WTC11 (cell line): ENCODE measurements around the gene CCDC87. TPM values are rescaled to one million over a fixed set of nuclear protein-coding genes. Genes with fewer than 3 reads are reported as not detected.

Experiments used
- ATAC-seq: fragments of 200-7000 bp; cut with Tn5 transposase; 2 replicates; pipeline ENCODE4 v1.10.0; 2021; ENCODE audit warnings: mild to moderate bottlenecking, moderate library complexity
- CTCF ChIA-PET: fragments of 300-600 bp; sonication (Branson Sonifier 250); formaldehyde crosslinking; loops from one replicate; lab custom pipeline; 2021; ENCODE audit warnings: antibody characterized with exemption; lab: Charles Lee
- POLR2A ChIA-PET: fragments of 350-600 bp; sonication (Branson Sonifier 250); formaldehyde crosslinking; loops from one replicate; lab custom pipeline; 2021; ENCODE audit warnings: antibody characterized with exemption; lab: Charles Lee
- DNase-seq: peaks from one replicate; pipeline ENCODE4 v3.0.0; 2021; ENCODE audit warnings: low spot score
- H3K27ac Mint-ChIP-seq: 2 replicates; pipeline ENCODE4 v1.8.0; 2021; ENCODE audit warnings: mixed read lengths
- H3K27me3 Mint-ChIP-seq: 2 replicates; pipeline ENCODE4 v1.8.0; 2021; ENCODE audit warnings: low read depth, mild to moderate bottlenecking, moderate library complexity, mixed read lengths
- H3K36me3 Mint-ChIP-seq: 2 replicates; pipeline ENCODE4 v1.8.0; 2021; ENCODE audit warnings: mixed read lengths
- H3K4me1 Mint-ChIP-seq: 2 replicates; pipeline ENCODE4 v1.8.0; 2022; ENCODE audit warnings: mixed read lengths
- H3K4me3 Mint-ChIP-seq: 2 replicates; pipeline ENCODE4 v1.8.0; 2021; ENCODE audit warnings: mild to moderate bottlenecking, moderate library complexity, mixed read lengths
- H3K9me3 Mint-ChIP-seq: 2 replicates; pipeline ENCODE4 v1.8.0; 2021; ENCODE audit warnings: mixed read lengths
- CREB1 ChIP-seq: sonication (generic); formaldehyde crosslinking; IDR thresholded peaks from 2 replicates; pipeline ENCODE4 v1.8.0; 2023; ENCODE audit warnings: mild to moderate bottlenecking, missing genetic modification reagents
- FOXP4 ChIP-seq: sonication (generic); formaldehyde crosslinking; IDR thresholded peaks from 2 replicates; pipeline ENCODE4 v1.8.0; 2022; ENCODE audit warnings: mild to moderate bottlenecking, missing genetic modification reagents
- IRF1 ChIP-seq: sonication (generic); formaldehyde crosslinking; IDR thresholded peaks from 2 replicates; pipeline ENCODE4 v1.8.0; 2023; ENCODE audit warnings: missing genetic modification reagents
- MAX ChIP-seq: sonication (generic); formaldehyde crosslinking; IDR thresholded peaks from 2 replicates; pipeline ENCODE4 v1.8.0; 2022; ENCODE audit warnings: mild to moderate bottlenecking, missing genetic modification reagents
- NFATC4 ChIP-seq: fragments of 250-450 bp; sonication (Bioruptor Pico); IDR thresholded peaks from 2 replicates; pipeline ENCODE4 v1.9.0; 2021; ENCODE audit warnings: mild to moderate bottlenecking
- RORB ChIP-seq: fragments of 250-450 bp; sonication (Bioruptor Pico); IDR thresholded peaks from 2 replicates; pipeline ENCODE4 v1.9.0; 2021; ENCODE audit warnings: mild to moderate bottlenecking
- SMAD3 ChIP-seq: sonication (generic); formaldehyde crosslinking; IDR thresholded peaks from 2 replicates; pipeline ENCODE4 v1.8.0; 2022; ENCODE audit warnings: missing genetic modification reagents, mild to moderate bottlenecking, borderline replicate concordance
- ZNF416 ChIP-seq: fragments of 250-450 bp; sonication (Bioruptor Pico); IDR thresholded peaks from 2 replicates; pipeline ENCODE4 v1.9.0; 2021; ENCODE audit warnings: mild to moderate bottlenecking, inconsistent platforms
- total RNA-seq: library from RNA; stranded (reverse); gene quantifications from 3 replicates; pipeline ENCODE4 v1.2.3, GENCODE V29; 2021
- TF ChIP-seq, protein P1 (sequence below): fragments of 250-450 bp; sonication (Bioruptor Pico); conservative IDR thresholded peaks from 2 replicates; pipeline ENCODE4 v1.9.0; 2021; ENCODE audit warnings: mild to moderate bottlenecking
- TF ChIP-seq, protein P2 (sequence below): sonication (generic); formaldehyde crosslinking; IDR thresholded peaks from 2 replicates; pipeline ENCODE4 v1.8.1; 2022; ENCODE audit warnings: low read depth, mild to moderate bottlenecking, moderate library complexity, missing genetic modification reagents, borderline replicate concordance
- TF ChIP-seq, protein P3 (sequence below): sonication (generic); formaldehyde crosslinking; IDR thresholded peaks from 2 replicates; pipeline ENCODE4 v1.8.1; 2023; ENCODE audit warnings: mild to moderate bottlenecking, missing genetic modification reagents, moderate library complexity

The CCDC87 gene
- total RNA-seq, 1 experiment from 2014 or later, result 0.85 TPM

DNA sequence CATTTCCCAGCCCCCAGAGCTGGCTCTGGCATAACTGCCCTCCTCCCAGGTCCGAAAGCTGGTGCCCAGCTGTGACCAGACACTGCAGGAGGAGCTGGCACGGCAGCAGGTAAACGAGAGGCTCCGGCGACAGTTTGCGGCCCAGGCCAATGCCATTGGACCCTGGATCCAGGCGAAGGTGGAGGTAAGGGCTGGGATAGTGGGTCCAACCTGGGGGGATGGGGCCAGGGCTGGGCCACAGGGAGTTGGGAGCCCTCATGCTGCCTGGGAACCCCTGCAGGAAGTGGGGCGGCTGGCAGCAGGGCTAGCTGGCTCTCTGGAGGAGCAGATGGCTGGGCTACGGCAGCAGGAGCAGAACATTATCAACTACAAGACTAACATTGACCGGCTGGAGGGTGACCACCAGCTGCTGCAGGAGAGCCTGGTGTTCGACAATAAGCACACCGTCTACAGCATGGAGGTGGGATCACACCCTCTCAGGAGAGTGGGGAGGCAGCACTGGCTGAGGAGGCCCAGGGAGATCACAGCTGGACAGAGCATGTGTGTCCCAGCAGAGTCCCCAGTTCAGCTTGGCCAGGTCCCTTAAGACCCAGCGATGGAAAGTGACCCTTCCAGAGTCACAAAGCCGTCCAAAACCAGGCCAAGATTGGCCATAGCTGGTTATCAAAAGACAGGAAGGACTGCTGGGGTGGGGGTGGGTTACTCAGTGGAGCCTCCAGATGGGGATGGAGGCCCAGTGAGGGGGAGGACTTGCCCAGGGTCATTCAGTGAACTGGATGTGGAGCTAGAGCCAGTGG is 31.5 kb downstream of the CCDC87 start (continued):
- TF ChIP-seq, protein P1, sequence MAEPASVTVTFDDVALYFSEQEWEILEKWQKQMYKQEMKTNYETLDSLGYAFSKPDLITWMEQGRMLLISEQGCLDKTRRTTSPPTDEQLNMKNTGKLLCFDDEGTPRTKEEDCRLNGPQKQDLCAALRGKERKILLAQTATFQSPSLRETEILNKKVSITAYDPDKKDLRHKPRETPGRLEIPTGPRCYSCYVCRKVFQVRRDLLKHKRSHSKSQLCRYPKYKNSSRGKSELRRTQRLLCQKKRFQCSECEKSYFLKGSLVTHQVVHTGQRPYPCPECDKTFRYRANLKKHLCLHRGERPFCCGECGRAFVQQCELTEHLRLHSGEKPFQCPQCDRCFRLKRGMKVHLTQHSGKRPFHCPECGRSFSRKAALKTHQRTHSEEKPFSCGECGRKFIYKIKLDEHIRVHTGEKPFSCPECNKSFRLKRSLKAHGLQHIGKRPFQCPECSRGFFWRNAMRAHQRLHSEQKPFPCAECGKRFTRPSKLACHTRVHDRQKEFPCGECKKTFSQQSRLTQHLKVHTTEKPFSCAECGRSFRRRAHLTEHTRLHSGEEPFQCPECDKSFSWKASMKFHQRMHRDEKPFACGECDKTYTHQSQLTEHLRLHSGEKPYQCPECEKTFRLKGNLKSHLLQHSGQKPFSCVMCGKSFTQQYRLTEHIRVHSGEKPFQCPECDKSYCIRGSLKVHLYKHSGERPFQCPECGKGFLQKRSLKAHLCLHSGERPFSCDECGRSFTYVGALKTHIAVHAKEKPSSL (CRISPR knock-in tag), result no peak
- TF ChIP-seq NFATC4 (no peak), RORB (no peak), ZNF416 (CRISPR knock-in tag) (no peak), CREB1 (CRISPR knock-in tag) (no peak), FOXP4 (CRISPR knock-in tag) (no peak), MAX (CRISPR knock-in tag) (no peak), SMAD3 (no peak), IRF1 (CRISPR knock-in tag) (no peak)
- TF ChIP-seq, protein P2, sequence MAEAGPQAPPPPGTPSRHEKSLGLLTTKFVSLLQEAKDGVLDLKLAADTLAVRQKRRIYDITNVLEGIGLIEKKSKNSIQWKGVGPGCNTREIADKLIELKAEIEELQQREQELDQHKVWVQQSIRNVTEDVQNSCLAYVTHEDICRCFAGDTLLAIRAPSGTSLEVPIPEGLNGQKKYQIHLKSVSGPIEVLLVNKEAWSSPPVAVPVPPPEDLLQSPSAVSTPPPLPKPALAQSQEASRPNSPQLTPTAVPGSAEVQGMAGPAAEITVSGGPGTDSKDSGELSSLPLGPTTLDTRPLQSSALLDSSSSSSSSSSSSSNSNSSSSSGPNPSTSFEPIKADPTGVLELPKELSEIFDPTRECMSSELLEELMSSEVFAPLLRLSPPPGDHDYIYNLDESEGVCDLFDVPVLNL (CRISPR knock-in tag), result no peak
- TF ChIP-seq, protein P3, sequence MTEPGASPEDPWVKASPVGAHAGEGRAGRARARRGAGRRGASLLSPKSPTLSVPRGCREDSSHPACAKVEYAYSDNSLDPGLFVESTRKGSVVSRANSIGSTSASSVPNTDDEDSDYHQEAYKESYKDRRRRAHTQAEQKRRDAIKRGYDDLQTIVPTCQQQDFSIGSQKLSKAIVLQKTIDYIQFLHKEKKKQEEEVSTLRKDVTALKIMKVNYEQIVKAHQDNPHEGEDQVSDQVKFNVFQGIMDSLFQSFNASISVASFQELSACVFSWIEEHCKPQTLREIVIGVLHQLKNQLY (CRISPR knock-in tag), result no peak

- TF ChIP-seq, protein P1 (CRISPR knock-in tag), result no peak
- TF ChIP-seq, protein P2 (CRISPR knock-in tag), result no peak
- TF ChIP-seq CREB1 (CRISPR knock-in tag), result no peak
- TF ChIP-seq, all 79 proteins: peak for 0
- Mint-ChIP-seq H3K4me3 (no peak overlapping the region), H3K36me3 (peaks cover 26% of the 10 kb centered on the region), H3K4me1 (no peaks in the 10 kb centered on the region), H3K27ac (no peak overlapping the region), H3K9me3 (no peaks in the 10 kb centered on the region), H3K27me3 (peaks cover 6% of the 10 kb centered on the region)
- DNase-seq (no peak), ATAC-seq (no peak)
- CTCF ChIA-PET, result interaction anchor here (0.6 to 1.6 kb wide), 9 partner anchors 8 to 751 kb away, joined by 3 to 11 read pairs (median 4); partner anchors contain the start of genes ACTN3, CTSF, MRPL11 and RBM4B
- POLR2A ChIA-PET, result interaction anchor here (0.6 kb wide), 1 partner anchor 371 kb away, joined by 8 read pairs; no protein-coding TSS in a partner anchor
Measured at GRCh38 chr11:66559866-66560676, 32.8 kb downstream of the CCDC87 start.
